BLaER1 (cell line): Measurements from ENCODE around the gene ADGRA1.

Experiments
- H3K27ac ChIP-seq: shearing (Covaris generic); formaldehyde crosslinking; 2 replicates; pipeline ENCODE4 v1.8.1; 2022
- H3K27me3 ChIP-seq: shearing (Covaris generic); formaldehyde crosslinking; 2 replicates; pipeline ENCODE4 v1.8.1; 2022
- H3K36me3 ChIP-seq: shearing (Covaris generic); formaldehyde crosslinking; 2 replicates; pipeline ENCODE4 v1.8.1; 2022
- H3K4me1 ChIP-seq: shearing (Covaris generic); formaldehyde crosslinking; 2 replicates; pipeline ENCODE4 v1.8.1; 2022
- H3K4me2 ChIP-seq: shearing (Covaris generic); formaldehyde crosslinking; 2 replicates; pipeline ENCODE4 v1.8.1; 2022
- H3K4me3 ChIP-seq: shearing (Covaris generic); formaldehyde crosslinking; 2 replicates; pipeline ENCODE4 v1.8.1; 2022
- H3K9ac ChIP-seq: shearing (Covaris generic); formaldehyde crosslinking; 2 replicates; pipeline ENCODE4 v1.8.1; 2022
- H3K9me3 ChIP-seq: shearing (Covaris generic); formaldehyde crosslinking; 2 replicates; pipeline ENCODE4 v1.8.1; 2022
- H4K20me1 ChIP-seq: shearing (Covaris generic); formaldehyde crosslinking; 2 replicates; pipeline ENCODE4 v1.8.1; 2022
- Cebpa-rat ChIP-seq: shearing (Covaris generic); IDR thresholded peaks from 2 replicates; pipeline ENCODE4 v1.8.1; 2022

The ADGRA1 gene

DNA sequence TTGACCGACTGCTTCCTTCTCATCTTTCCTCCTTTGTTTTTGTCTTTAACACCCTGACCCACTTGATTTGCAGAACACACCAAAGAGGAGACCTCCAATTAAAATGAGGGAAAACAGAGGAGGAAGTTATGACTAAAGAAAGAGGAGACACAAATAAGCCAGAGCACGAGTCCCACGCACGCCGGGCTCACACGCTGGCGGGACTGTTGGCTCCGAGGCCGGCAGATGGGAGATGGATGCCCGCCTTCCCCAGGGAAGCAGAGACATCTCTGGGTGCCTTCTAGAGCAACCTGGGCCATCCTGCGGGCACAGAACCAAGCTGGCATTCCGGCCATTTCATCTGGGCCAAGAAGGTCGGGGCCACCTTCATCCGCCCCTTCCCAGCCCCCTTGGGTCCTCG lies 5.6 kb downstream of the ADGRA1 start:
- no peak for TF ChIP-seq Cebpa-rat
- Histone ChIP-seq H4K20me1 (peaks cover 15% of the 10 kb centered on the region; the same call in 1 of the 2 replicates), H3K4me2 (no peak overlapping the region), H3K27ac (no peak overlapping the region), H3K4me3 (no peak overlapping the region), H3K36me3 (no peaks in the 10 kb centered on the region), H3K4me1 (peaks cover 21% of the 10 kb centered on the region), H3K9ac (no peak overlapping the region), H3K9me3 (no peaks in the 10 kb centered on the region), H3K27me3 (peaks cover 40% of the 10 kb centered on the region)

DNA sequence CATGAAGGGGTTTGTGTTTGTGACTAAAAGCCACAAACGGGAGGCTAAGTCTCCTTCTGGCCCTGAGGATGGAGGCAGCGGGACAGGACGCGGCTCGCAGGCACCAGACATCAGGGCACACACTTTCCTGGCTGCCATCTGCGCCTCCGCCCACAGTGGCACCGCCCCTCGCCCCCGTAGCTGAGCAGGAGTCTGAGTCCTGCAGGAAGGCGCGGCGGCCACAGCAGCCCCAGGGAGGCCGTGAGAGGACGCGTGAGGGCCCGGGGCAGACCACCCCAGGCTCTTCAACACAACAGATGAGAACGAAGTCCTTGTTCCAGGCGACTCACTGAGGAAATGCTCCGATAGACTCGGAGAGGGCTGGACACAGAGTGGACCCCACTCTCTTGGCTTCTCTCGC lies 6.6 kb downstream of the ADGRA1 start:
- Histone ChIP-seq H3K4me1 (peaks cover 21% of the 10 kb centered on the region), H3K27me3 (peaks cover 30% of the 10 kb centered on the region), H3K27ac (no peak overlapping the region), H3K4me3 (no peak overlapping the region), H4K20me1 (peaks cover 9% of the 10 kb centered on the region; the same call in 1 of the 2 replicates), H3K36me3 (no peaks in the 10 kb centered on the region), H3K9me3 (no peaks in the 10 kb centered on the region), H3K9ac (no peak overlapping the region), H3K4me2 (no peak overlapping the region)
- no peak for TF ChIP-seq Cebpa-rat

DNA sequence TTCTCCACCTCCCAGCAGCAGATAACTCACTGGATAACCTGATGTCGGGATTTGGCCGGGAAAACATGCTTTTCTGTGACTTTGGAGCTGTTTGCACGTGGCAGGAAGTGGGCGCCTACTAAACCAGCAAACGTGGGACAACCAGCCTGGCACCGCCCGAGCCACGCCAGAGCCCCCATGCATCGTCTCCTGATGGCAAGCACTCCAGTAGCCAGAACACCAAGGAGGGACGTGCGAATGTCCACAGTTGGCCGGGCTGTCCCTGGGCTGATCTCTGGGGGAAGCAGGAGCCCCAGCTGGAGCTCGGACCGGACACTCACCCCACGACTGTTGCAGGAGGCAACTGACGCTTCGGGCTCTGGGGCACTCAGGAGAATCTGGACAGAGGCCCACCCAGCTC lies 7.1 kb downstream of the ADGRA1 start:
- Histone ChIP-seq H3K27me3 (peaks cover 24% of the 10 kb centered on the region), H3K4me1 (peaks cover 21% of the 10 kb centered on the region)
- TF ChIP-seq Cebpa-rat: no peak

DNA sequence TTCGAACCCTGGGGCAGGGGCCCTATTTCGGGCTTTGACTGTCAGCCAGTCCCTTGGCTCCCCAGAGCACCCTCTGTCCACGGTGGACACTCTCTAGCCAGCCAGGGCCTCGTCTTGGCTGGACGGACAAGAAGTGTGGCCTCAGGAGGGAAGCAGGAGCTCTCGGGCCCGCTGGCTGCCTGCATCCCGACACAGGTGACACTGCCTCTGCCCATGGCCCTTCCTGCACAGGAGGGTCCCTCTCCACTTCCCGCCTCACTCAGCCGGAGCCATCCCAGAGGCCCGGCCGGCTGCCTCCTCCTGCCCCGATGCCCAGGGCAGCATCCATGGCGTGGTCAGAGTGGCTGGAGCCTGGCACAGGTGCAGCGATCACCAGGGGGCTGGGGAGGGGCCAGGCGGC lies 7.9 kb downstream of the ADGRA1 start:
- H3K36me3 ChIP-seq: no peaks in the 10 kb centered on the region
- no peaks in the 10 kb centered on the region; the same call in 1 of the 2 replicates for H4K20me1 ChIP-seq
- peaks cover 17% of the 10 kb centered on the region; the same call in 1 of the 2 replicates for H3K27me3 ChIP-seq
- no peak overlapping the region for H3K4me3 ChIP-seq
- H3K9me3 ChIP-seq: no peaks in the 10 kb centered on the region
- H3K4me1 ChIP-seq: peaks cover 26% of the 10 kb centered on the region
- no peak for TF ChIP-seq Cebpa-rat
- H3K9ac ChIP-seq: no peak overlapping the region
- no peak overlapping the region for H3K4me2 ChIP-seq
- H3K27ac ChIP-seq: no peak overlapping the region

More for the DNA sequence above, 7.1 kb downstream of the ADGRA1 start:
- H3K27ac ChIP-seq: no peak overlapping the region
- H3K9me3 ChIP-seq: no peaks in the 10 kb centered on the region
- peaks cover 3% of the 10 kb centered on the region; the same call in 1 of the 2 replicates for H4K20me1 ChIP-seq
- H3K9ac ChIP-seq: no peak overlapping the region
- no peaks in the 10 kb centered on the region for H3K36me3 ChIP-seq
- no peak overlapping the region for H3K4me3 ChIP-seq
- no peak overlapping the region for H3K4me2 ChIP-seq

DNA sequence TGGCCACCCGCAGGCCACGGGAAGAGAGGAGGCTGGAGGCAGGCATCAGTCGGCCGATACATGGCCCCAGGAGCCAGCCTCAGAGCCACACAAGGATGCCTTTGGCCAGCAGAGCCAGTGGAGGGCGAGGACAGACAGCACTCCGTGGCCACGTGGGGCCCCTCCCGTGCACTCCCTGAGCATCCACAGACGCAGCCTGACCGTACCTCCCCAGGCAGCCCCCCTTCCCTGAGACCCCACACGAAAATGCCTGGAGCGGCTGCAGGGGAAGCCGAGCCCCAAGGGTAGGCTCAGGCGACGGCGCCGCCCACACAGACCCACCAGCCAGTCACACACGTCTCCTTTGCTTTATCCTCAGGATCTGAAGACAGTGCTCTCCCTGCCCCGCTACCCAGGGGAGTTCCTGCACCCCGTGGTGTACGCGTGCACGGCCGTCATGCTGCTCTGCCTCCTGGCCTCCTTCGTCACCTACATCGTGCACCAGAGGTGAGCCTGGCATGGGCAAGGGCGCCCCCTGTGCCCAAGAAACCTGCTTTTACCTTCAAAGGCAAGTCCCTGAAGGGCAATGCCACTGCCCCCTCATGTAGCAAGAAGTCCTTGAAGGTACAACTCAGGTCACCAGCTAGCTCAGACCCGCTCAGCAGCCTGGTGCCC lies 9.0 kb downstream of the ADGRA1 start:
- no peak overlapping the region for H3K4me3 ChIP-seq
- H3K27me3 ChIP-seq: peaks cover 14% of the 10 kb centered on the region; the same call in 1 of the 2 replicates
- peaks cover 30% of the 10 kb centered on the region for H3K4me1 ChIP-seq
- TF ChIP-seq Cebpa-rat: no peak
- no peaks in the 10 kb centered on the region; the same call in 1 of the 2 replicates for H4K20me1 ChIP-seq
- no peaks in the 10 kb centered on the region for H3K9me3 ChIP-seq
- no peak overlapping the region for H3K27ac ChIP-seq
- no peaks in the 10 kb centered on the region for H3K36me3 ChIP-seq
- H3K9ac ChIP-seq: no peak overlapping the region
- peak overlapping the region; percentile 52 for H3K4me2 ChIP-seq

DNA sequence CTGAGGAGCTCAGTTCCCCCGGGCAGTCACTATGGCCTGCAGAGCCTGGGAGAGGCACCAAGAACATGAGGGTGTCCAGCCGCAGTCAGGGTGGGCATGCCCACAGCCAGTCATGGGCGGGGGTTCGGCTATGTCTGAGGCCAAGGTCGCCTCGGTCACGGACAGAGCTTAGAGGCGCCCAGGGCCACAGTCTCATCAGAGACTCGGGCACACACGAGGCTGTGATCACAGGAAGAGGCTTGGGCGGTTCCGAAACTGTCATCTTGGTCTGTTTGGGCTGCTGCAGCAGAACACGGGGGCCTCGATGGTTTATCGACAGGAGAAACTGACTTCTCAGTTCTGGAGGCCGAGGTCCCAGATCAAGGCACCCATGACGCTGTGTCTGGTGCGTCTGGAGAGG lies 9.7 kb downstream of the ADGRA1 start:
- Histone ChIP-seq H3K4me2 (no peak overlapping the region), H3K9me3 (no peaks in the 10 kb centered on the region), H3K4me3 (no peak overlapping the region), H3K27me3 (peaks cover 14% of the 10 kb centered on the region; the same call in 1 of the 2 replicates), H3K36me3 (no peaks in the 10 kb centered on the region), H4K20me1 (no peaks in the 10 kb centered on the region; the same call in 1 of the 2 replicates), H3K9ac (no peak overlapping the region), H3K27ac (no peak overlapping the region), H3K4me1 (peaks cover 34% of the 10 kb centered on the region)
- TF ChIP-seq Cebpa-rat: no peak

DNA sequence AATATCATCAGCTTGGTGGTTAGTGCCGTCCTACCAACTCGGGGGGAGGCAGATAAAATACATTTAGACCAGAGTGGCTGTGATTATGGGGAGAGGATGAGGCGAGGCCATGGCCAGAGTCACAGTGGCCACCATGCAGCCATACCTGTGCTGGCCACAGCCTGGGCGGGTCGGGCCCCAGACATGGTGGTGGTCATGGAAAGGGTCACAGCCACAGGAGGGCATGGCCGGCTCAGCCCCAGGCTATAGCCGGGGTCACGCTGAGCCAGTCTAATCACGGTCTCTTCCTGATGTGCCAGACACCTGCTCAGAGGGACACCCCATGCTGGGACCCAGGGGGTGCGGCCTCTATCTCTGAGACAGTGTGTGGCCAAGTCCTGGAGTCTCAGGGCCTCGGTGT lies 10.2 kb downstream of the ADGRA1 start:
- Histone ChIP-seq H4K20me1 (no peaks in the 10 kb centered on the region; the same call in 1 of the 2 replicates), H3K9me3 (no peaks in the 10 kb centered on the region), H3K36me3 (no peaks in the 10 kb centered on the region), H3K4me3 (no peak overlapping the region), H3K27ac (no peak overlapping the region), H3K27me3 (peaks cover 14% of the 10 kb centered on the region; the same call in 1 of the 2 replicates), H3K4me2 (no peak overlapping the region), H3K4me1 (peaks cover 39% of the 10 kb centered on the region), H3K9ac (no peak overlapping the region)
- no peak for TF ChIP-seq Cebpa-rat

DNA sequence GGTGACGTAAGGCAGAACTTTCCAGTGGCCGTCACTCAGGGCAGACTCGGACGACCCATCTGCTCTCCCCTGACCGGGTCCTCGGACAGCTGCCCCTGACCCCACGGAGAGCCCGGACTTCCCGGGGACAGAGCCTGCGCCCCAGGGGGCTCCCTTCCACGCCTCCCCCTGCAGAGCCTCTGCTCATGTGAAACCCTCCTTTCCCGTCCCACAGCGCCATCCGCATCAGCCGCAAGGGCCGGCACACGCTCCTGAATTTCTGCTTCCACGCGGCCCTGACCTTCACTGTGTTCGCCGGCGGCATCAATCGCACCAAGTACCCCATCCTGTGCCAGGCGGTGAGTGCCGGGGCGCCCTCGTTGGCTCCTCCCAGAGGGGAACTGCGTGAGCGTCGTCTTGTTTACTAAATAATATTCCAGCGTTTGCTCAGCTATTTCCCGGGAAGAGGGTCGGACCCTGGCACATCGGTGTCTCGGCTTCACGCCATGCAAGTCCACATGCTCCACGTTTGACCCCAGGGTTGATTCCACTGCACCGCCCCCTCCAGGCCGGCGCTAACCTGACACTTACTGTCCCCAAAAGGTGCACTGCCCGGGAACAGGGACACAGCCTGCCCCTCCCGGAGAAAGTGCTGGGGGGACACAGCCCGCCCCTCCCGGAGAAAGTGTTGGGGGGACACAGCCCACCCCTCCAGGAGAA lies 10.9 kb downstream of the ADGRA1 start:
- Histone ChIP-seq H3K27me3 (peaks cover 11% of the 10 kb centered on the region; the same call in 1 of the 2 replicates), H3K4me1 (peaks cover 46% of the 10 kb centered on the region), H4K20me1 (no peaks in the 10 kb centered on the region; the same call in 1 of the 2 replicates), H3K4me2 (no peak overlapping the region), H3K9ac (no peak overlapping the region), H3K27ac (no peak overlapping the region), H3K36me3 (no peaks in the 10 kb centered on the region), H3K9me3 (no peaks in the 10 kb centered on the region), H3K4me3 (no peak overlapping the region)
- TF ChIP-seq Cebpa-rat: no peak

DNA sequence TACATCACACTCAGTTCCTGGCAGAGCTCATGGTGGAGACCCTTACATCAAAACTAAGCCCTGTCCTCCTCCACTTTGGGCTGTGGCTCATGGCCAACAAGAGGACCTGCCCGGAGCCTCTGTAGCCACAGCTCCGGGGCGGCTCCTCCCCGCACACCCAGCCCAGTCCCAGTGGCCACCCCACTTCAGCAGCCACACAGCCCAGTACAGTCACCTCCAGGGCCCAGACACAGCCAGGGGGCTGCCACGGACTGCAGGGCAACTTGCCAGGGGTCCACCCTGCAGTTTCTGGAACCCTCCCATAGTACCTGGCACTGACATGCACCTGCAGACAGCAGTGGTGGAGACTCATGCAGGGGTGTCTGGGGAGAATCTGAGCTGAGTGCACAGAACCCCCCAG lies 11.8 kb downstream of the ADGRA1 start:
- H3K4me1 ChIP-seq: peaks cover 51% of the 10 kb centered on the region
- no peak for TF ChIP-seq Cebpa-rat

DNA sequence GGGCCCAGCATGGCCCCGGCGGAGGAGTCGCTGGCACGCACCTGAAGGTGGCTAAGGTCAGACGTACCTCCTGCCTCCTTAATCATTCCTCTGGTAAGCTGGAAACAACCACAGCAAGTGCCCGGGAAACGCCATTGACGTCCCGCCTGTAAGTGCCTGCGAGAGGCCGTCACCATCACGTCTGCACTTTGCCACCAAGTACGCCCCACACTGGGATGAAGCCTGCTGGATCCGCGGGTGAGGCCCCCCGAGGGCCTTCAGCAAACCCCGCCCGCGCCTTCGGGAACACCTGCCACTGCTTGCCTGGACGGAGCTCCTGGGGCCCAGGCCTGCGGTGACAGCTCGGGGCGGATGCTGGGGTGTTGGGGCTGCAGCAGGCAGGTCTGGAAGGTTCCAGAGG lies 12.5 kb downstream of the ADGRA1 start:
- H3K9me3 ChIP-seq: no peaks in the 10 kb centered on the region
- H3K9ac ChIP-seq: no peak overlapping the region
- no peak overlapping the region for H3K4me3 ChIP-seq
- no peak overlapping the region for H3K4me2 ChIP-seq
- H3K4me1 ChIP-seq: peaks cover 57% of the 10 kb centered on the region
- no peak overlapping the region for H3K27ac ChIP-seq
- H3K27me3 ChIP-seq: peaks cover 3% of the 10 kb centered on the region; the same call in 1 of the 2 replicates
- no peaks in the 10 kb centered on the region for H3K36me3 ChIP-seq
- H4K20me1 ChIP-seq: no peaks in the 10 kb centered on the region; the same call in 1 of the 2 replicates
- TF ChIP-seq Cebpa-rat: no peak

More for the DNA sequence above, 11.8 kb downstream of the ADGRA1 start:
- Histone ChIP-seq H3K9me3 (no peaks in the 10 kb centered on the region), H3K4me3 (no peak overlapping the region), H3K4me2 (no peak overlapping the region), H3K36me3 (no peaks in the 10 kb centered on the region), H3K9ac (no peak overlapping the region), H3K27ac (no peak overlapping the region), H3K27me3 (peaks cover 9% of the 10 kb centered on the region; the same call in 1 of the 2 replicates), H4K20me1 (no peaks in the 10 kb centered on the region; the same call in 1 of the 2 replicates)
